ENCODE measurements around the gene PIF1.
"Not testable (repeated sequence)": the region's sequence is repeated elsewhere in the genome, so short reads cannot be mapped to it uniquely, and the experiment has no call there.

PIF1 gene

DNA sequence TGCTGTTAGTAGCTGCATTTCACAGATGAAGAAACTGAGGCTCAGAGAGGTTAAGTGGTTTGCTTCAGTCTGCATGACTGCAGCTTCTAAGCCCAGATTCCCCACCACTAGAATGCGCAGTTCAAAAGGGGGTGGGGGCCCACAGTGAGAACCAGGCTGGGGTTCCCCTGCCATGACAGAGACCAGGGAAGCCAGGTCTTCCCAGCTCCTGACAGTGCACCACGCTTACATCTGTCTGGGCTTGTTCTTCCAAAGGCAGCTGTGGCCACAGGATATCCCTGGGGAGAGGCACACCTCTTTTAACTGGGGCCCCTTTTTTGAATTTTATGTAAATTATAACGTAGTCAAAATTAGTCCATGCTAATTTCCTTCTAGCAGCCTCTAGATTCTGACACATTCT is 21.6 kb upstream of the PIF1 start:
- no peak for DNase-seq

- DNase-seq: no peak
Observed at GRCh38 chr15:64845831-64846595, 20.6 kb upstream of the PIF1 start.

- no peak for DNase-seq
Observed at GRCh38 chr15:64845183-64845611, 19.8 kb upstream of the PIF1 start.

DNA sequence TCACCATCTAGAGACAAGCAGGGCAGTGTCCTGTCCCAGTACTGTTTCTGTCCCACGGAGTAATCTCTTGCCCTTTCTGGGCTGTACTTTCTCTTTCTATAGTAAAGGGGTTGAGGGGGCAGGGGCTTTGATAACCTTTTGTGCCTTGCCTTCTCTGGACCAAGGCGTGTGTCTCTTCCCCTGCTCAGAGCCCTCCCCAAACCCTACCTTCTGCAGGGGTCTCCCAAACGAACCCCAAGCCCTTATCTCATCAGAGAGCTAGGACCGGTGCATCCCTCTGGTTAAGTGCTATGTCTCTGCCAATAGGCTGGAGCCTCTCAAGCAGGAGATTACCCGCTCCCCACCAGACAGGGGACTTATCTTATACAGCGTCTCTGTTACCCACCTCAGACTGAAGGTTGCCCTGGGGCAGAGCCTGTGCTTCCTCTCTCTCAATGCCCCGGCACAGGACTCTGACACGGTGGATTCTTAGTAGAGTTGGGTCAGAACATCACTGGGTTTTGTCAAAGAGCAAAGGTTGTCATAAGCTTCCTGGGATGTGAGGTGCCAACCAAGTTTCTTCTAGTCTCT is 19.2 kb upstream of the PIF1 start:
- DNase-seq: no peak

DNA sequence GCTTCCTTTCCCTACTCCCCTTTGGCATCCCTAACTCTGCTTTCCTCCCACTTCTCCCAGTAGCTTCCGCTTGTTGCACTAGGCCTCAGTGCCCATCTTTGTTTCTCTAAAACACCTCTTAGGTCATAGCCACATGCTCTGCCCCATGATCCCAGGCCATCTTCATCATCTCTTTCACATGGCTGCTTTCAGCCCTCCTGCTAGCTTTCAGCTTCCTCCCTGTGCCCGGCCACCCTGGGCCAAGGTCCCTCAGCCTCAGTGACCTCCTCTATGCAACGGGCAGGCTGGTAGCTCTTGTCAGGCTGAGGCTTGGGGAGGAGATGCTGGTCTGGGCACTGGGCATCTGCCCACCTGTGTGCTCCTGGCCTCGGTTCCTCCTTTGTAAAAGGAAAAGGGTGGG is 18.5 kb upstream of the PIF1 start:
- DNase-seq: no peak

DNA sequence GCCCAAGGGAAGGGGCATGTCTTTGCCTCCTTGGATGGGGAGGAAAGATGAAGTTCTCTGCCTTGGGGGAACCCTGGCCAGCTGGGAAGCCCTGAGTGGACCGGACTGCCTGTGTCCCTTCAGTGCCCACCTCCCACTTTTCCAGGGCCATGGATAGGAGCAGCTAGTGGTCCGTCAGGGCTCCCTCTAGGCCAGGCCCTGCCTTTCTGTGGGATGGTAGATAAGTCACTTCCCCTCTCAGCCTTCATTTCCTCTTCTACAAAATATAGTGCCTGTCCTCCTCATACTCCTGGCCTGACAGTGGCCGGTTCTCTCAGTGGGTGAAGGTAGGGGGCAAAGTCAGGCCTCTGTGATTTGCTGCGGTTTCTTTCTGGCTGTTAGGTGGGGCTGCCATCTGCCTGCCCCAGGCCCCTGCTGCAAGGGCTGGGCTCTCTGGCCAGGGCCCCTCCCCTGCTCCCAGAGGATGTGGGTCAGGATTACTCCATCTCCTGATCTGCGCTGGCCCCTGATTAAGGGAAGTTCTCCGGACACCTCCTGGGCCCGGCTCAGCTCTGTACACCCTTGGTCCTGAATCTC is 17.6 kb upstream of the PIF1 start:
- no peak for DNase-seq

DNA sequence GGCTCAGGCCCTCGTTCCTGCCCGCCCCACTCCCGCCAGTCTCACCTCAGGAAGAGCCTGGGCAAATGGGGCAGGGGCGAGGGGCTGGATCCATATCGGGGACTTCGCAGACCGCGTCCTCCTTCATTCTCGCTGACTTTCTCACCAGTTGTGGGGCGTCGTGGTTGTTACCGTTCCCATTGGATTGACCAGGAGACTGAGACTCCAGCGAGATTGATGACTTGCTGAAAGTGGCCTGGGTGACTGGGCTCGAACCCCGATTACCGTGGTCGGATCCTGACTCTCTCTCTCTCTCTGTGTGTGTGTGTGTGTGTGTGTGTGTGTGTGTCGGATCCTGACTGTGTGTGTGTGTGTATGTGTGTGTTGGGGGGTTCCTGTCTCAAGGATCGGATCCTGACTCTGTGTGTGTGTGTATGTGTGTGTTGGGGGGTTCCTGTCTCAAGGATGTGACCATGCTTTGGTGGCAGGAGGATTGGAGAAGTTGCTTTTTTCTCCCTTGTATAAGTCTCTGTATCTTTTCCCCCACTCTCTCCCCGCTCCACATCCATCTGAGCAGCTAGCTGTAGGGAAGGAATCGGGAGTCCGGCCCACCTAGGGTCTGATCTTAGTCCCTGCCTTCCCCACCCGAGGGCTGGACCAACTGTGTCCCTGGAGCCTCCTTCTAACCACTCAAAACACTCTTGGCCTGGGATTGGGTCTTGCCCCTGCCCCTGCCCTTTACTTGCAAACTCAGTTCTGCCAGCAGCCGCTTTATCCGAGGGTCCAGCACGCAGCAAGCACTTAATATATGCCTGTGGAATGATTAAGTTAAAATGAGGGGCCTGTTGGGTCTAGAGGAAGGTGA is 16.9 kb upstream of the PIF1 start:
- no peak for DNase-seq

DNA sequence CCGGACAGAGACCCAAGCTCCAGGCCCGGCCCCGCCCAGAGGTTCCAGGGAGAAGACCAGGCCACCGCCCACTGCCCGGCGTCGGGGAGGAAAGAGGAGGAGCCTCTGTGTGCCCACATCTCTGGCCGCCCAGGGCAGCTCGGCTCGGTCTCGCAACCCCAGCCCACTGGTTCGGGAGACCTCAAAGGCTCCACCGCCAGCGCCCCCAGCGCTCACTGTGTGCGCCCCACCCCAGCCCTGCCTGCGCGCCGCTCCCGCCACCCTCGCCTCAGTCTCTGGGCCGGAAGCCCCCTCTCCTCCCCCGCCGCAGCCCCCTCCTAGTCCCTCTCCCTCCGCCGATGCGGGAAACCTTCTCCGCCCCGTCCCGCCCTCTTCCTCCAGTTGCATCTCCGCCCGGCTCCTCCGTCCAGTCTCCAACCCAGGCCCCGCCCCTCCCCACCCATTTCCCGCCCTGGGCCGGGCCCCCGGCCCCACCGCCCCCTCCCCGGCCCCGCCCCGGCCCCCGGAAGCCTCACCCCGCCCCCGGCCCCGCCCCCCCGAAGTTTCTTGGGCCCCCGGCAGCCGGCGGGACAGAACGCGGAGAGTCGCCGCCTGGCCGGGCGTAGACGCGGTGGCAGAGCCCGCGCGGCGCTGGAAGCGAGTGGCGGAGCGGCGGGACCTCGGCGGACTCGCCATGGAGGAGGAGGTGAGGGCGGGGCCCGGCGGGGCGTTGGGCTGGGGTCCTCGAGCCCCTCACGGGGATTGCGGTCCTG is 16.1 kb upstream of the PIF1 start, which contains the start of gene PLEKHO2:
Gene PLEKHO2 (plus strand): TSS at position 572 of the 752 bp plus-strand sequence. CDS start 102 bp downstream, at position 674.
- DNase-seq: peak; percentile 84

DNA sequence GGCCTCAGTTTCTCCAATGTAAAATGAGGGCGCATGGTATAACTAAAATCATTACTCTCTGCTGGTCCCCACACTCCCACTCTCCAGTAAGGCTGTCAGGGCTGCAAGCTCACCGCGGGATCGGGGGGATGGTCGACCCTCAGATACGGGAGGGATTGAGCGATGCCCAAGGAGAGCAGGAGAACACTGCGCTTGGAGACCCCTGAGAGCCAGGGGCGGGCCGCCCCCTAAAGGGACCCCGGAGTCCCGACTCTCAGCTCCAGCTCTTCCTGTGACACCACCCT is 15.6 kb upstream of the PIF1 start:
- no peak for DNase-seq

DNA sequence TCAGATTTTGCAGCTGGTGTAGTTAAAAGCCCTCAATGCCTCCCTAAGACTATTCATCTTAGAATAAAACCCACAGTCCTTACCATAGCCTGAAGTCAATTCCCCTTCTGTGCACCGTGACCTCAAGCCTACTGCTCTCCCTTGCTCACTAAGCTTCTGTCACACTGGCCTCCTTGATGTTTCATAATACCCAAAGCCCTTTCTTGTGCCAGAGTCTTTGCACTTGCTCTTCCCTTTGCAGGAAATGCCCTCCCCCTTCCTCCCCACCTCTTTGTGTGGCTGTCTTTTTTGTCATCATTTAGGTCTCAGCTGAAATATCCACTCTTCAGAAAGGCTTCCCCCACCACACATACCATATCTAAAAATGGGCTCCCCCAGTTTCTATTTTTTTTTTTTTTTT is 12.1 kb upstream of the PIF1 start:
- no peak for DNase-seq

- DNase-seq: no peak
Observed at GRCh38 chr15:64836023-64836536, 10.6 kb upstream of the PIF1 start.

DNA sequence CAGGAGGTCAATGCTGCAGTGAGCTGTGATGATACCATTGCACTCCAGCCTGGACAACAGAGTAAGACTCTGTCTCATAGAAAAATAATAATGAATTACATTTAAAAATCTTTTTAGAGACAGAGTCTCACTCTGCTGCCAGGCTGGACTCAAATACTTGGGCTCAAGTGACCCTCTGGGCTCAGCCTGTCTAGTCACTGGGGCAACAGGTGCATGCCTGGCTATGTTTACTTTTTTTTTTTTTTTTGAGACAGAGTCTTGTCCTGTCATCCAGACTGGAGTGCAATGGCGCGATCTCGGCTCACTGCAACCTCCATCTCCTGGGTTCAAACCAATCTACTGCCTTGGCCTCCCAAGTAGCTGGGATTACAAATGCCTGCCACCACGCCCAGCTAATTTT is 8.2 kb upstream of the PIF1 start:
- no peak for DNase-seq

DNA sequence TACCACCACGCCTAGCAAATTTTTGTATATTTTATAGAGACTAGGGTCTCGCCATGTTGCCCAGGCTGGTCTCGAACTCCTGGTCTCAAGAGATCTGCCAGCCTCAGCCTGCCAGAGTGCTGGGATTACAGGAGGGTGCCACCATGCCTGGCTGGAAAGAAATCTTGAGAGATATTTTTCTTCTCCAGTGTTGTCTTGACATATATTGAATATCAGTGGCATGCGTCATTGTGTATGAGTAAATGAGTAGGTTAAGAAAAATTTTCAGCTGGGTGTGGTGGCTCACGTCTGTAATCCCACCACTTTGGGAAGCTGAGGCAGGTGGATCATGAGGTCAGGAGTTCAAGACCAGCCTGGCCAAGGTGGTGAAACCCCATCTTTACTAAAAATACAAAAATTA is 3.5 kb upstream of the PIF1 start:
- no peak for DNase-seq

GRCh38 chr15:64824929-64825430 is 467 bp downstream of the PIF1 start:
- no peak for DNase-seq

DNA sequence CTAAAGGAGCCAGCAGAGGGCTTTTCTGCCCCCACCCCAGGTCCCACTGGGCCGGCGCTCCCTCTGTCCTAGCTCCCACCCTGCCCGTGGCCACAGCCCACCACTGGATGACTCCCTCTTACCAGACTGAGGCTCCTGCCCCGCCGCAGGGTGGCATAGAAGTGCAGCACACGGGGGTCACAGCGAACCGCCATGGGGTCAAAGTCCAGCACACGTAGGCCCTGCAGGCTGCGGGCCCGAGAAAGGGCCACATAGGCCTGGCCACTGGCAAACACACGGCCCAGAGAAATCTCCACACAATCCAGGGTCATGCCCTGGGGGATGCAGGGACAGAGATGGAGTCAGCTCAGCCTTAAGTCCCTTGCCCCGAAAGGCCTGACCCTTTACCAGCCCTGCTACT is 9.0 kb downstream of the PIF1 start:
- DNase-seq: no peak

- DNase-seq: not testable (repeated sequence)
Observed at GRCh38 chr15:64814965-64815364, 10.5 kb downstream of the PIF1 start.

DNA sequence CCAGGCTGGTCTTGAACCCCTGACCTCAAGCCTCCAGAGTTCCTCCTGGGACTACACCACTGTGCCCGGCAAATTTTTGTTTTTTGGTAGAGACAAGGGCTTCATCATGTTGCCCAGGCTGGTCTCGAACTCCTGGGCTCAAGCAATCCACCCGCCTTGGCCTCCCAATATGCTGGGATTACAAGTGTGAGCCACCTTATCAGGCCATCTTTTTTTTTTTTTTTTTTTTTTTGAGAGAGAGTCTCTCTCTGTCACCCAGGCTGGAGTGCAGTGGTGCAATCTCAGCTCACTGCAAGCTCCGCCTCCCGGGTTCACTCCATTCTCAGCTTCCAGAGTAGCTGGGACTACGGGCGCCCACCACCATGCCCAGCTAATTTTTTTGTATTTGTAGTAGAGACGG is 11.2 kb downstream of the PIF1 start:
- not testable (repeated sequence) for DNase-seq

GRCh38 chr15:64813075-64813474 is 12.4 kb downstream of the PIF1 start:
- no peak for DNase-seq

GRCh38 chr15:64810497-64811326 is 14.7 kb downstream of the PIF1 start:
- no peak for DNase-seq

DNA sequence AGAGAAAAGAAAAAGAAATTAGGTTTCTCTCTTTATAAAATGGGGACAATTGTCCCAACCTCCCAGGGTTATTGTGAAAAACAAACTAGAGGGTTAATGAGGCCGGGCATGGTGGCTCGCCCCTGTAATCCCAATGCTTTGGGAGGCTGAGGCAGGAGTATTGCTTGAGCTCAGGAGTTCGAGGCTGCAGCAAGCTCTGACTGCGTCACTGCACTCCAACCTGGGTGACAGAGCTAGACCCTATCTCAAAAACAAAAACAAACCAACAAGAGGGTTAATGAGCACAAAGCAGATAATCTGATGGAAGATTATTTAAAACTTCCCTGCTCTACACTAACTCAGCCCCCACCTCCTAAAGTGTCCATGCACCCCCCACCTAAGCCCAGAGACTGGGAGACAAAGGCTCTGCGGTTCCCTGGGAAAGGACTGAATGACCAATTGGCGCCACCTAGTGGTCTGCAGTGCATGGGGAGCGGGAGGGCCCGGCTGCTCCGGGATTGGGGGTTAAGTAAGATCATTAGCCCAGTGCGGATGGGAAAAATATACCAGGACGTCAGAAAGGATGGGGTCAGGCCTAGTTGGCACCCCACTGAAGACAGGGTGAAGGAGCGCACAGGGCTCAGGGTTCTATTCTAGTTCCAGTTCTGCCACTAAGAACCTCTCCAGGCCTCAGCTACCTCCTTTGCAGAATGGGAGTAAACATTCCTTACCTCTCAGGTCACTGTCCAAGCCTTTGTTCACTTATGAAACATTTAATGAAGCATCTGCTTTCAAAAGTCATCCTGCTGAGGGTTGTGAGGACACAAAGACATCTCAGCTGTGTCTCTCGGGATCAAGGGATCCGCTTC is 15.6 kb downstream of the PIF1 start:
- peak; percentile 54 for DNase-seq

Measured in NCI-H774 (cell line).